ENCODE results near the gene PLSCR4.

GRCh38 chr3:146265720-146266119 is 14.8 kb upstream of the PLSCR4 start:
- TF ChIP-seq CTCF (IDR thresholded peaks at IDR 0.05) = no peak
- TF ChIP-seq POLR2A (IDR thresholded peaks at IDR 0.05) = no peak

Data from adrenal gland (tissue), 5 donors.